HuH-7 (cell line): Measurements from ENCODE around the gene RFX4.

Experiments used
- DNase-seq: peaks from one replicate; pipeline ENCODE4 v3.0.0; 2011; ENCODE audit warnings: low spot score

Gene RFX4

DNA sequence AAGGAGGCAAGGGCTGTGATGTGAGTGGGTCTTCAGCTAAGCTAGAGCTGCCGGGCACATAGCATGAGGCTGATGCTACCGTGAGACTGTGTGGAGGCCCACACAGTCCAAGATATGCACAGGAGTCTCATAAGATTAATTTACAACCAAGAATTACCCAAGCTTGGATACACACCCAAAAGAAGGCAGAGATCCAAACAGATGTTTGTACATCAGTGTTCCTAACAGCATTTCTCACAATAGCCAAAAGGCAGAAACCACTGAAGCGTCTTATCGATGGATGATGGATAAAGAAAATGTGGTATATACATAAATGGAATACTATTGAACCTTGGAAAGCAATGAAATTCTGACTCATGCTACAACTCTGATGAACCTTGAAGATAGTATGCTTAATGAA, 150.9 kb downstream of the RFX4 start:
- no peak for DNase-seq

DNA sequence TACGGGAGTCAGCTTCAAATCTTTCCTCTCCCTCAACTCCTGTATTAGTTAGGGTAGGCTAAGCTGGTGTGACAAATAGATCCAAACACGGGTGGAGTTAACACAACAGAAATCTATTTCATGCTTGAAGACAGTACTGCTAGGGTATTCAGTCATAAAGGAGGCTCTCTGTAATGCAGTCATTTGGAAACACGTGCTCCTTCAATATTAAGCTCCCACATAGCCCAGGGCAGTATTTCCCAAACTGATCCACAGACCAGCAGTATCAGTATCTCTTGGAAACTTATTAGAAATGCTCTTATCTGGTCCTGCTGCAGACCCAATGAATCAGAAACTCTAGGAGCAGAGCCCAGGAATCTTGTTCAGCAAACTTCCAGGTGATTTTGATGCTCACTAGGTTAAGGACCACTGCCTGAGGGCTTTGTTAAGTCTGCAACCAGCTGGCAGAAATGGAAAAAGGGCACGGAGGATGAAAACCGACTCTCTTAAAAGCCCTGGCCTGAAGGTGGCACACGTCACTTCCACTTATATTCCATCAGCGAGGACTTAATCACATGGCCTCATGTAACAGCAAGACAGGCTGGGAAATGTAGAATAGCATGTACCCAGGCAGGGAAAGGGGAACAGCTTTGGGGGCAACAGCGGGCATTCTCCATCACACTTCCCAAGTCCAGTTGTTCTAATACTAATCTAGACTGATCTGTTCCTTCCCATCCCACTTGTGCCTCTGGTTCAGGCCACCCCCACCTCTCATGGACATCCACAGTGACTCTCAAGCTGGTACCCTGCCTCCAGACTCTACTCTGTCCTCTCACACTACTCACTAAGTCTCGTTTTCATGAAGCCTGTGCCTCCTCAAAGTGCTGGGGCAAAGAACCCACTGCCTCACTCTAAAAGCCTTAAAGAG, 153.5 kb downstream of the RFX4 start:
- DNase-seq: no peak

DNA sequence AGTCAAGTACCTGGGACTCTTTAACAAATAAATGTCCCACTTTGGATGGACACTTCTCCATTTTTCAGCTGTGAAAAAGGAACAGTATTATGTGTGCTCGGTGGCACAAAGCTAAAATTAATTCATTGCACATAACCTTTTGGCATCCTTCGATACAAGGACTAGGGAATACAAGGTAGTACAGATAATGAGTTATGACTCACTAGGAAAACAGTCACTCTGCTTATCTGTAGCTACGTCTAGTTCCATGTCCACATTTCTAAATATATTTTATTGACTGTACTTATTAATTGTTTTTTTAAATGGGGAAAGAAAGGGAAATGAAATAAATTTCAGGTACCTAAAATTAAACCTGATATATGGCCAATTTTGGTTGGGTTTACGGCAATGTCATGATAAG, 156.5 kb downstream of the RFX4 start:
- no peak for DNase-seq

DNA sequence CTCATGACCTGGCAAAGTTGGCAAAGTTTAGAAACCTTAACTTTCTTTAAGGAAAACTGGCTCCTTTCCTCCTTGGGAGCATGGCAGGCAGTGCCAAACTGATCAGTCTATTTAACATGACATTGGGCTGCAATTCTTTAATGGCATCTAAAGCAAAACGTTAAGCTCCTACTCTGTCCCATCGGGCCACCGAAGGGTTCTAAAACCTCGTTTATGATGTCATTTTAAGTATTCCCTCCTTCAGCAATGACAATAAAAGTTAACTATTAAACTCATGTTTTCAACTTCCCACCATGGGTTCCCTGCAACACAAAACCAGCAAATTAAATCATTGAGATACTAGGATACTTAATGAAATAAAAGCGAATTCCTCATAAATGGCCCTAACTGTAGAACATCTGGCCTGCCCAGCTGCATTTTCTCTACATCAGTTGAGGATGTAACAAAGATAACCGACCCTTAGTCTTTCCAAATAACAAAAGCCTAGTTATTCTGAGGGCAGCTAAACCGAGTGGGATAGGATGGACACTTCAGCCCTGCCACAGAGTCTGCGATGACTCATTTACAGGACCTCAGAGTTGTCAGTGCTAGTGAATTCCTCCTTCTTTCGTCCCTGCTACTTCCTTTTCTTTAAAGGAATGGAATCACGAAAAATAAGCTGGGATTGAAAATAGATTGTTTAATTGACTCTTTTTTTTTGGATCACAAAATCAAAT, 157.2 kb downstream of the RFX4 start:
- DNase-seq: no peak

DNA sequence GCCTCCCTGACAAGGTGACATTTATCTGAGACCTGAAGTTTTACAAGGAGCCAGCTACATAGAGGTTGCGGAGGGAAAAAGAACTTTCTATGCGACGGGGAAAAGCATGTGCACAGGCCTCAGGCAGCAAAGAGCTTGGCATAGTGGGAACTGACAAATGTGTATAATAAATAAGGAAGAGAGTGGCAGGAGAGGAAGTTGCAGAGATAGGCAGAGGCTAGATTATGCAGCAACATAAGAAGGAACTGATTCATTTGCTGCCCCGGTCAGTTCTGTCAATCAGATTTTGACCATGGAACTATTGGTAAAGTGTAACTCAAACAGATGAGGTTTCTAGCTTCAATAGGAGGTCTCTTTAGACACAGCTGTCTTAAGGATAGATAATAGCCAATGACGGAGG, 158.0 kb downstream of the RFX4 start:
- no peak for DNase-seq

DNA sequence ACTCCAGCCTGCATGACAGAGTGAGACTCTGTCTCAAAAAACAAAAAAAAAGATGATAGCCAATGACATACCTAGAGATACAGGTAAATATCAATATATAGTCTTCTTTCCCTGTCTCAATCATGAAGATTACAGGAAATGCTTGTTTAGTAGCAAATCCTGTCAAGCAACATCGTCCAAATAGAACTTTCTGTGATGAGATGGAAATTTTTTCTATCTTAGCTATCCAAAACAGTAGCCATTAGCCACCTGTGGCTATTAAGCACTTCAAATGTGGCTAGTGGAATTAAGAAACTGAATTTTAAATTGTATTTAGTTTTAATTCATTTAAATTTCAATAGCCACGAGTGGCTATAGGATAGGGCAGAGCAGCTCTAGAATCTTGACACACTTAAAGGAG, 158.4 kb downstream of the RFX4 start:
- DNase-seq: no peak

DNA sequence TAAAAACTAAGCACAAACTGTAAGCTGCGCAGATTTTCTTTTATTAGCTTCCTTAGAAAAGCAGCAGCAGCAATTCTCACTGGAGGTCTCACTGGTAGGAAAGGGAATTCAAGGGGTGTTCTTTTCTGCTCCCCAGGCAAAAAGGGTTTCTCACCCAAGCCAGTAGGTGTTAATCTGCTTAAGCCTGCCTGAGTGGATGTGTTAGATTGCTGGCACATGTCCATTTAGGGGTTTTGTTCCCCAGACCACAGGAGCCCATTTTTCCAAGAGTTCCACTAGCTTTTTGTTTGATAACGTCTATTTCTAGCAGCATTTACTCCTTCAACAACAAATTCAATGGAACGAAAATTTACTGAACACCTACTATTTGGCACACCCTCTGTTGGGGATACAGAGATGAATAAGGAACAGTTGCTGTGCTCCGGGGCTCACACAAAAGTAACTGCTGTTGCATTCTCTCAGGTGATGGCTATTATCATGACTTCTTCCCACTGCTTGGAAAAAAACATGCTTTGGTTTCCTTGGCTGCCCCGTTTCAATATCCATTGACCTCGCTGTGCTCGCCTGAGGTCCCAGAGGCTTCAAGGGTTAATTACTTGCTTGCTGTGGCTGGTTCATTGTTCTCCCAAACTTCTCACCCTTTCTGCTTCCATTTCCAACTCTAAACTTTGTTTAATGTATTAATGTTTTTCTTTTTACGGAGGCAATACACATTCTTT, 160.6 kb downstream of the RFX4 start:
- DNase-seq: no peak

DNA sequence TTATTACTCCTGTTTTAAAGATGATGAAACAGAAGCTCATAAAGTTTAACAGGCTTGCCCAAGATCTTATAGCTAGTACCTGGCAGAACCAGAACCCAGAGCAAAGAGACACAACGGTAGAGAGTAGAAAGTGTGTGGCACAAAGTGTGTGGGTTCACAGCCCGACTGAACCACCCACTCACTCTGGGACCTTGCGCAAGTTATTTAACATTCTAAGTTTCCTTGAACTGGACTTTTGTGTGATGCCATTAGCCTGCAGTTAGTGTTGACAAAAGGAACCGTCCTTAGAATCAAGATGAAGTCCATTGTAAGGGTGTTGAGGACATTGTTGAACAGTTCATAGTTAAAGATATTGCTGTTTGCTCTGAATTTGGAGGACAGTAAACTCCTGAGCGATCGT, 161.8 kb downstream of the RFX4 start:
- DNase-seq: no peak

DNA sequence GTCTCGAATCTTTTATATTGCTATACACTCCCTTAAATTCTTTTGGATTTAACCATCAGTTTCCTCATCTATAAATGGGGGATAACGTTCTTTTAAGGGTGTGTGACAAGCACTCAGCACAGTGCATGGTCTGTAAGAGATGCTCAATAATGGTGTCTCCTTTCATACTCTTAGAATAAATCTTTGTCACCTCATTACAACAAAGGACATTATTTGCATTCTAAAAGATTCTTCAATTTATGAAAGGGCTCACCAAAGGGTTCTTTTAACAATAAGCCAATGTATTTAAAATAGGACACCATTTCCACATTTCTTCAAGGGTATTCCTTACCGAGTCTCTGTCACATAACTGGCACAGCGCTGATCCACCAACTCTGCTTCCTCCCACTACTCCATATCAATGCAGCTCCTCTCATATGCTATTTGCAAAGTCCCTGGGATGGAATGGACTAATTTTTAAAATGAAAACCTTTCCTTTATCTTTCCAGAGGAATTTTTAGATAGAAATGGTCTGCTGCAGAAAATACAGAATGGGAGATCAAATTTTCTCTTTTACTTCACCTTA, 162.5 kb downstream of the RFX4 start:
- no peak for DNase-seq

DNA sequence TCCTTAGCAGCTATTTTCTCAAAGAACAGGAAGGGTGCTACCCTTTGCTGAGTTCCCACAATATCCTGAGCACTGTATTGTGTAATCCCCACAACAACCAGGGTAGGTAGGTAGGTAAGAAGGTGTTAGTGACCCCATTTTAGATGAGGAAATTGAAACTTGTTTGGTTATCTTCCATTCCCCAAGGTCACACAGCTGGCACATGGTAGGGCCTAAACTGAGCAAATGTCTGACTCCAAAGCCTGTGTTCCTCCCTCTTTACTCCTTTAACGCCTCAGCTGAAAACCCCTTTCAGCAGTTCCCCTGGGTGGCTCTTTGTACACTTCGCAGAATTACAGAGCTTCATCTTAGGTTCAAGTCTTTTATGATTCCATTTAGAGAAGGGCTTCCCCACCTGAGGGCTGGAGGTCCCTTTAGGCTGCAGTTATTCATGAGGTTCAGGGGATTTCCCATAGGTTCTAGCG, 165.2 kb downstream of the RFX4 start:
- no peak for DNase-seq

DNA sequence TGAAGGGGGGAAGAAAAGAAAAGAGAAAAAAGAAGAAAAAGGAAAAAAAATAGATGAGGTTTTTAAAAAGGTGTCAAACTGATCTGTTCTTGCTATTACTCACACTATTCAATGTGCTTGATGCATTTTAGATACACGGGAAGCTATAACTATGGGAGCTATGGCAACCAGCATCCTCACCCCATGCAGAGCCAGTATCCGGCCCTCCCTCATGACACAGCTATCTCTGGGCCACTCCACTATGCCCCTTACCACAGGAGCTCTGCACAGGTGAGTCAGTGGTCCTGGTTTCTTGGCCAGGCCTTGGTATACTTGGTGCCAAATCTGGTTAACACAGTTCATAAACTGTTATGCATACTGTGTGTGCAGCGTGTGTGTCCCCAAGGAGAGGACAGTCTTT, 167.7 kb downstream of the RFX4 start:
- DNase-seq: no peak

DNA sequence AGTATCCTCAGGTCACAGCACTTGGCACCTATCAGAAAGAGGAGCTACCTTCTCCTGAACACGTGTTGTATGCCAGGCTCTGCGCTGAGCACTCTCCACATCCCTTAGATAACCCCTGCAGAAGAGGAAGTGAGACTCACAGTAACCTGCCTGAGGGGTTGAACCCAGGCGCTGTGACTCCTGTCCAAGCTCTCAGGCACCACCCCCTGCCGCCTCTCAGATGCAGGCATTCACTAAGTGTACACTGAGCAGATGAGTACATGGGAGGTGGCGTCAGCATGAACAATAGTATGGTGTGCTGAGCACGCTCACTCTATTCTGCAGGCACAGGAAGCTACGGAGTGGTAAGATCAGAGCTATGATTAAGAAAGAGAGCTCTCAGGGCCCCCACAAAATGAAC, 170.7 kb downstream of the RFX4 start:
- no peak for DNase-seq

DNA sequence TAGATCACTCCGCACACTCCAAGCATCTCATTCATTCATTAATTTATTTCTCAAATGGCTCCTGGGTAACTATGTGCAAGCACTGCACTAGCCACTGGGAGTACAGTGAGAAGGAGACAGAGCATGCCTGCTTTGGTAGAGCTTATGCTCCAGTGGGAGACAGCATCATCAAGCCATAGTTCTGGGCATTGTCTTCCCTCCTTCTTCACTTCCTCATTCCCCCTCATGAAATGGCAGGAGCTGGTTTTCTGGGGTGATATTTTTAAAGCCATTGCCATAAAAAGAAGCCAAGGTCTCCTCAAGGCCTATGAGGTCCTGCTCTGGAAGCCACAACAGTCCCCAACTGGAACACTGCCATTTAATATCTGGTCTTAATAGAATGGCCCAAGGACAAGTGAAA, 171.5 kb downstream of the RFX4 start:
- DNase-seq: no peak

DNA sequence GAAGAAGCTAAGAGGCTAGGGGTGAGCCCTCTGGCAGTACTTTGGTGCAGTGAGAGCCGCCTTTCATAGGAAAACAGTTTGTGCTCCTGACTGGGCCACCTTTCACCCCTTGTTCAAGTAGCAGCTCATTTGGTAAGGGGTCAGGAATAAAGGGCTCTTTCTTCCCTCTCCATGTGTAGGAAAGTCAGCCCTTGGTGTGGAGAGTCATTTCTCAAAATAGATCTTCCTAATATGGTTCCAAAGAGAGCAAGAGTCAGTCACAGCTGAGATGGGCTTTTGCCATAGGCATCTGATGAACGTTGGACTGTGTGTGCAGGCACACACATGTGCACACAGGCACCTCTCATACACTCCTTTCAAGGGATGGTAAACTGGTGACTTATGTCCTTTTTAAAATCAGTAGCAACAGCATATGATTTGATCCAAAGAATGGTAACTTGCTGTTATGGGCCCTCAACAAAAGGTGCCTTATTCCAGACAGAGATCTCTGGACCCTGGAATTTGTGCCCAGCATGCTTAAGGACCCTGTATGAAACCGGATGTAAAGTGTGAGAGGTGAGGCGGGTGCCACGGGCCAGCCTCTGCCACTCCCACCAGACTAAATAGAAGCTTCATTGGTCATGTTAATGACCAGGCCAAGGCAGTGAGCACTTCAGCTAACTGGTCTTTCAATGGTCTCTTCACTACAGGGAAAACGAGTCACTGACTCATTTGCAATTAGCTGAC, 175.0 kb downstream of the RFX4 start:
- no peak for DNase-seq

DNA sequence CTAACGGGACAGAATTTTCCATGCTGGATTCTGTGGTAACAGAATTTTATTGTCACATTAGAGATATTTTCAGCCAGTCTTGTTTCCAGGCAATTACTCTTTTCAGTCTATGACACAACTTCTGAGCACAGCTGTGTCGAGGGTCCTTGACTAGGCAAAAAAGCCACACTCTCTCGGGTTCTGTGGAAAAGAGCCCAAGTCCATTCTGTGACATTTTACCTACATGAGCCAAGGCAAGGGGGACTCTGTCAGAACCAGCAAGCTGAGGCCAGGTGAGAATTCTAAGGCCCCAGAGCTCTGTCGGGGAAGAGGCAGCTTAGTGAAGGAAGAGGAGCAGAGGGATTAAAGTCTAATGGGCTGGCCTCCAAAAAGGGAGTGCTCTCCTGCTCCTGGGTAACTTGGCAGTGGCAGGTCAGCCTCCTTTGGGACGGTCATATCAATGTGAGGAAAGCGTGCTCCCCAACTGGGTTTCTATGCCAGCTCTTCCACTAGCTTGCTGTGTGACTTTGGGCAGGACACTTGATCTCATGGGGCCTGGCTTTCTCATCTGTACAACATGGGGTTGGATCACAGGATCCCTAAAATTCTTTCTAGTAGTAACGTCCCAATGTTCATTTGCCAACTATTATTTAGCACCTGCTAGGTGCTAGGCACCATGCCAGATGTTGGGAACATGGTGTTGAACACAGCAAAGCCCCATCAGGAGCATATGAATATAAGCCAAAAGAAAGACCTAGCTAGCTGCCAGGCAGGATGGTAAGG, 175.7 kb downstream of the RFX4 start:
- no peak for DNase-seq

DNA sequence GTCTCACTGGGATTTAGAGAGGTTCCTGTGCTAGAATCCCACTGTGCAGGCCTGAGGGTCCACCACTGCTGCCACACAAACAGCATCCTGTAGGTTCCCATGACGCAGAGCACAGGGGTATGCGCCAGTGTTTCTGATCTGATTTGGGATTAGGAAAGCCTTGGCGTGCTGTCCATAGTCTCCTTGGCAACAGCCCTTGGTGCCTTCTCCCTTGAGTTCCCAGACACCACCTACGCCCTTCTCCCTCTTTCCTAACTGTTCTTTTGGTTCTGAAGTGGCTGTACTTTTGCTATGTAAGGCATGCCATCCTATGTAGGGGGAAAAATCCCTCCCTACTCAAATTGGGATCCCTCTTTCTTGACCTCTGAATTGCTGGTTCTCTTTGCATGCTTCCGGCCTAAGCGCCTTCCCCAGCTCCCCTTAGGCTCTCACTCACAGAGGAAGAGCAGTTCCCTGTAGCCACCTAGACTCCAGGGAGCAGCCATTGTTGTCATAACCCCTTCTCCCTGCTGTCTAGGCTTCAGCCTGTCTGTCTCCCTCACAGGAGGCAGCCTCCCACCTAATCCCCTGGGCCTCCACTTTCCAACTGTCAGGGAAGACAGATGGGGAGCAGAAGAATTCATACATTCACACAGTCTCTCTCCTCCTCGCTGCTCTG, 176.9 kb downstream of the RFX4 start:
- DNase-seq: no peak

DNA sequence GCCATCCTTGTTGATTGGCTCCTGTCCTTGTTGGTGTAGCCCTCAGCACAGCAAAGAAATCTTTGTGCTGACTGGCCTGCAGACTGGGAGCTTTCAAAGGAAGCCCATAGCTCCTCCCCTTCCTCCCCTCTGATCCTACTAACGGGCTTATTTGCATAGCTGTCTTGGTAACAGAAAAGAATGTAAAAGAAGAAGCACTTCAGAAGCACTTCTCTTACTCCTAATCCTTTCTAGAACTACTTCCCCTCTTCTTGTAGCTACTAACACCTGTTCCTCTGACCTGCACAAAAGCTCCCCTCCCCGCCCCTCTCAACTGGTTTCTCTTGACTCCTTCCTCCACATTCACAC, 177.4 kb downstream of the RFX4 start:
- no peak for DNase-seq

DNA sequence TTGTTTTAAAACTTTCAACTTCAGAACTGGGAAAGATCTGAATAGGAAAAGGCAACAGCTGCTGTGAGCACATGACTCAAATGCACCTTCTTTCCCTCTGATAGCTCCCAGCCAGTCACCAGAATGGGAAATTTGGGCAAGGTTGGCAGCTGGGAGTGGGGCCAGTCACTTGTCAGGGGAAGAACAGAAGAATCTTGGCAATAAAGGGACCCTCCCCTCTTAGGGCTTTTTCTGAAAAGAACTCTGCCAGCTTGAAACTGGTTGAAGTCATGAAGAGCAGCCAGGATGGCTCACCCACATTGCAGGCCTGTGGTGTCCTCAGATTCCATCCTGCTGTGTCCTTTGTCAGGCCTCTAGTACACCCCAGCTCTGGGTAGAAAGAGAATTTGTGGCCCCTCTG, 181.4 kb downstream of the RFX4 start:
- no peak for DNase-seq

DNA sequence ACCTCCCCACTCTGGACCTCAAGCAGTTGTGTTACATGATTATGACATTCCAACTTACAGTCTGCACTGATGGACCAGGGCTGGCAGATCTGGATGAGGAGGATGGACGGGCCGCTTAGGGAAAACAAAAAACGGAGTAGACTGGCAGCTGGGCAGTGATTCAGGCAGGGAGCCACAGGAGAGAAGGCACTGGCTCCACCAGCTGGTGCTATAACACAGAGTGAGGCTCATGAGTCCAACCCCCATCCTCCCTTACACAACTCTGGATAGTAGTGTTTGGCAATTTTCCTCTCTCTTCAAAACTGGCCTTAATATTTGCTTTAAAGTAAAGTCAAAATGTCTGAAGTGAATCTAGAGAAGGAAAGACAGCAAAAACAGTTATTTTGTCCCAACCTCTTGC, 181.9 kb downstream of the RFX4 start:
- DNase-seq: no peak

DNA sequence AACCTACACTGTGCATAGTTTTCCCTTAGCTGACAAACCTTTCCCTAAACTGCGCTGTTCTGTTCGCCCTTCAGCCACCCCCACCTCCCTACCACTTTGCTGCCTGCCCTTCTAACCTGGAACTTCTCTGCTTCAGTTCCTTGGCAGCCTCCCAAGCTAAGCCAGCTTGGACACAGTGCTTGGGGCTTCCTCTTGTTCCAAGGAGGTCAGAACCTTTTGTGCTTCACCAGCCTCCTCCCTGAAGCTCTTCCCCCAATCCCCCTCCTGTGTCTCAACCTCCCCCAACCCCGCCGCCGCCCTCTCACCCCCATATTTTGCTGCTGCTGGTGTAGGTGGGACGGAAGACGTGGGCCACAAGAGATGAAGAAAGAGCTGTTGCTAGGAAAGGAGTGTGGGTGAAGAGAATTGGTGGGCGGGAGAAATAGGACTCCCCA, 183.6 kb downstream of the RFX4 start:
- no peak for DNase-seq

DNA sequence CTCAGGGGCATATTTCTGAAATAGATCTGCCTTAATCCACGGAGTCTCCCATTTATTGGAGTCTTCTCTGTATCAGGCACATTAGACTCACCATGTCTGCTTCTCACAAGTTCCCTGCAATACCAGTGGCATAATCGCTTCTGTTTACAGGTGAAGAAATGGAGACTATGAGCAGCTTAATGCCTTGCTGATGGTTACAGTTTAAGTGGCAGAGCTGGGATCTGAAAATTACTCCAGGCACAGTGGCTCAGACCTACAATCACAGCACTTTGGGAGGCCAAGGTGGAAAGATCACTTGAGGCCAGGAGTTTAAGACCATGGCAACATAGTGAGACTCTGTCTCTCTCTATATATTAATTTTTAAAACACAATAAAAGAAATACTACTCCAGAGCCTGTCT, 184.4 kb downstream of the RFX4 start:
- DNase-seq: no peak
